HG03280 (cell line): ENCODE results near the gene NRL.
"Not testable (repeated sequence)": the region's sequence is repeated elsewhere in the genome, so short reads cannot be mapped to it uniquely, and the experiment has no call there.

Source experiments
- ATAC-seq: cut with Tn5 transposase; IDR thresholded peaks from one replicate; pipeline ENCODE4 v1.9.1; 2021; ENCODE audit warnings: mild to moderate bottlenecking, moderate library complexity; ENCODE audit not compliant: unreplicated experiment

Gene NRL

DNA sequence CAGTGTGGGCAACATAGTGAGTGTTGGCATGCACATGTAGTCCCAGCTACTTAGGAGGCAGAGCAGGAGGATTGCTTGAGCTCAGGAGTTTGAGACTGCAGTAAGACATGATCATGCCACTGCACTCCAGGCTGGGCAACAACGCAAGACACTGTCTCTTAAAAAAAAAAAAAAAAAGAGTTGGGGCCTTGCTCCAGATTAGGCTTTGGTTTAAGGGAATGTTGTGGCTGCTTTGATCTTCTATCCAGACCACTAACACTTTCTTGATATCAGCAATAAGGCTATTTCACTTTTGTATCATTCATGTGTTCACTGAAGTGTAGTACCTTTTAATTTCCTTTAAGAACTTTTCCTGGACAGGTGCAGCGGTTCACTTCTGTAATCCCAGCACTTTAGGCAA is 12.9 kb upstream of the NRL start:
- no peak for ATAC-seq

GRCh38 chr14:24126939-24127338 is 12.2 kb upstream of the NRL start:
- no peak for ATAC-seq

DNA sequence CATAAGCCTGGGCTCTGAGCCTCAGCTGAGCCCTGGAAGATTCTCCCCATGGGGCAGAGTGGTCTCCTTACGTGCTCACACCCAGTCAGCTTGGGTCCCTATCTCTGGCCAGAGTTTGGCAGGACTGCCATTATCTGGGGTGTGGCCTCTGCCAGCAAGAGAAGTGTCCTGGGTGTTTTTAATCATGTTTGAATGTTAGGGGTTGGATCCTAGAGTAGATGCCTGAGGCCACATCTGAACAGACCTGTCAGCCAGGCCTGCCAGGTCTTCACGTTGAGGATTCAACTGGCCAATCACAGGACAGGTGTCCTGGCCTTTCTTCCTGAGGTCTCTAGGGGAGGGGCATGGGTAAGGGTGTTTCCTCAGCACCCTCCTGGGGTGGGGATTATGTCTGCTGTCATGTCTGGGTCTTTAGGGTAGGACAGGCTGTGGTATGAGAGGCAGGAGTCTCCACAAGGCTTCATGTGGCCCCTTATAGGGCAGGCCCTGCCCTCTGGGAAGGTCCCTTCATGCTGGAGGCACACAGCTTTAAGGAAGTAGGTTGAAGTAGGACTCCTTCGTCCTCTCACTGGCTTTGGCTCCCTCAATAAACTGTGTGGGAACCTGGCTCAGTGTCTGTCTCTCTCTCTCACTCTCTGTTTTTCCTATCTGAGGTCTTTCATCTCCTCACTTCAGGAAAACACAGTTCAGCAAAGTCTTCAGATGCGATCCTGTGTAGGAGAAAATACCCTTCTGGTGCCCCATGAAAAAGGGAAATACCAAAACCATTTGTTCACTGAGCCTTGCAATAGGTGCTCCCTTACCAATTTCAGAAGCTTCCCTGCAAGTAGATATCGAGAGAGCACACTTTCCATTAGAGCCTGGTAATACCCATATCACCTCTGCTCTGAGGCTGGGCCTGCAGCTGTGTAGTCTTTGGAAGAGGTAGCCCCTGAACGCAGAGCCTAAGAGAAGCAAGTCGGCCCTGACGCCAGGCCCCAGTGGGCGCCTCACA is 9.0 kb upstream of the NRL start:
- ATAC-seq = no peak

- ATAC-seq = no peak
These were observed 8.1 kb upstream of the NRL start for GRCh38 chr14:24122898-24123297.

DNA sequence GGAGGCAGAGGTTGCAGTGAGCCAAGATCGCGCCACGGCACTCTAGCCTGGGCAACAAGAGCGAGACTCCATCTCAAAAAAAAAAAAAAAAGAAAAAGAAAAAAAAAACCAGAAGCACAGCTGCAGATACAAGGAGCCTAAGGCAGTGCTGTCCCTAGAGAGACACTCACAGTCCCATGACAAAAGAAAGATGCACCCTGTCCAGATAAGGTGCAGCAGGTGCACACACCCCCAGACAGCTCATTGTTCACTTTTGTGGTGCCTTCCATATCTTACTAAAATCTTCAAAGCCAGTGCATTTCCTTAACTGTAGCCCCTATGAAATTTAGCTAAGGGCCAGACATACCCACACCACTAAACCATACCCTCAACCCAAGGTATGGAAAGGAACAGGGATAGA is 7.7 kb upstream of the NRL start:
- ATAC-seq = no peak

DNA sequence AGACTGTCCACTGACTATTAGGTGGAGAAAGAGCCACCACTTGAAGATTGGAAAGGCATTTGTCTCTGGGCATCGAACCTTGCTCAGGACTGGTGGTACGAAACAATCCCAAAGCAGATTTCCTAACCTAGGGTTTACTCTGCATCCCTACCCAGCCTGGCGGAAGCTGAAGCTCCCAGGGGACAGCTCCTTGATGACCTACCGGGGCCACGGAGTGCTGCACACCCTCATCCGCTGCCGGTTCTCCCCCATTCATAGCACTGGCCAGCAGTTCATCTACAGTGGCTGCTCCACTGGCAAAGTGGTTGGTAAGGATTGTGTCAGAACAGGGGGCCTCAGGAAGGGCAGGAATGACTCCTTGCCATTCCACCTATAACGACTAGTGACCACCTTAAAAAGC is 6.5 kb upstream of the NRL start:
- ATAC-seq = no peak

GRCh38 chr14:24119691-24120090 is 4.9 kb upstream of the NRL start:
- no peak for ATAC-seq

- no peak for ATAC-seq
These were observed 2.4 kb upstream of the NRL start for GRCh38 chr14:24117179-24117578.

GRCh38 chr14:24116128-24116814 is 1.5 kb upstream of the NRL start:
- no peak for ATAC-seq

GRCh38 chr14:24115422-24116127 is 826 bp upstream of the NRL start:
- no peak for ATAC-seq

- peak; percentile 29 for ATAC-seq
These were observed 783 bp downstream of the NRL start for GRCh38 chr14:24113801-24114531.

DNA sequence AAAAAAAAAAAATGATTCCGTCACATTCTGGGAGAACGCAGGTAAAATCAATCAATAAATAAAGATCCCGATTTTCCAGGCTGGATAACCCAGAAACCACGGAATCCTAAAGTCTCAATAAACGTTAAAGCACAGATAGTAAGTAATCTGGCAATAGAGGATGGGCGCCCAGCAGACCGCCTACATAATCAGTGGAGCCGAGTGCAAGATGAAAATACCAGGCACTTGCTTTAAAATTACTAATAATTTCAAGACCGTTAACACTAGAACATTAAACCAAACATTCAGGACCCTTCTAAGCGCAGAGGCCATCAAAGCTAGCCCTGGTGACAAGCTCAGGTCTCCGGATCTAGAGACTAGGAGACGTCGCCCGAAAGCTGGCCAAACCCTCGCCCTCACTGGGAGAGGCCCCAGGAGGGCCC is 1.4 kb downstream of the NRL start:
- no peak for ATAC-seq

GRCh38 chr14:24110523-24110922 is 4.2 kb downstream of the NRL start:
- ATAC-seq = no peak

- no peak for ATAC-seq
These were observed 4.7 kb downstream of the NRL start for GRCh38 chr14:24110060-24110459.

GRCh38 chr14:24108336-24108874 is 6.3 kb downstream of the NRL start:
- ATAC-seq = no peak

DNA sequence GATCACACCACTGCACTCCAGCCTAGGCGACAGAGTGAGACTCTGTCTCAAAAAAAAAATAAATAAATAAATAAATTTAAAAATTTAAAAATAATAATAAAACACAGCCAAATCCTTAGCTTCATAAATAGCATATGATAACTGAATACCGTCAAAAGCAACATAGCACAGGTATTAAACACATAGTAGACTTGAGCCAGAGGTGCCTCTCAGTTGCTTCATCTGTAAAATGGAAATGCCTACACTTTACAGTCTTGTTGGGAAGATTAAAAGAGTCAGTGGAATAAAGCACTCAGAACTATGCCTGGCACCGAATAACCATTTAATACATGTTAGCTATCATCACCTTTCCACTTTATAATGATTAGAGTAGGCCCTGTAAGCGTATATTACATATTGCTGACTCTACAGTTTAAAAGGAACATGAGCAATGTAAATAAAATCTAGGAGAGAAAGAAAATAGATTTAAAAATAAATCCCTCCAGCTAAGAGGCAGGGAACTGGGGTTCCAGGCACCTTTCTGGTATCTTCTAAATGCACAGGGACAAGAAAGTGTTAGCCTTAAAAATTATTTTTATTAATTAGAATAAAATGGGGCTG is 8.0 kb downstream of the NRL start:
- ATAC-seq = no peak

DNA sequence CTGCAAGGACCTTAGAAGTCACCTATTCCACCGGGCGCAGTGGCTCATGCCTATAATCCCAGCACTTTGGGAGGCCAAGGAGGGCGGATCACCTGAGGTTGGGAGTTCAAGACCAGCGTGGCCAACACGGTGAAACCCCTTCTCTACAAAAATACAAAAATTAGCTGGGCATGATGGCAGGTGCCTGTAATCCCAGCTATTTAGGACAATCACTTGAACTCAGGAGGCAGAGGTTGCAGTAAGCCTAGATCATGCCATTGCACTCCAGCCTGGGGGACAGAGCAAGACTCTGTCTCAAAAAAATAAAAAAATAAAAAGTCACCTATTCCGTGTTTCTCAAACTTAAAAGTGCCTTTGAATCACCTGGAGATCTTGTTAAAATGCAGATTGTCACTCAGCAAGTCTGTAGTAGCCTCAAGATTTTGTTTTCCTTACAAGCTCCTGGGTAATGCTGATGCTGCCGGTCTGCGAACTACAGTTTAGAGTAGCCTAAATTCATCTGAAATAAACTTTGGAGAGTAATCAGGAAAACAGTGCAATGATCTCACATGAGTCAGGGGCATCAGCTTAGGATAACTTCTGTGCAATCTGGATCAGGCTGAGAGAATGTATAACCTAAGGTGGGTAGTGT is 9.0 kb downstream of the NRL start:
- ATAC-seq = not testable (repeated sequence)

GRCh38 chr14:24103451-24103850 is 11.3 kb downstream of the NRL start:
- ATAC-seq = no peak

DNA sequence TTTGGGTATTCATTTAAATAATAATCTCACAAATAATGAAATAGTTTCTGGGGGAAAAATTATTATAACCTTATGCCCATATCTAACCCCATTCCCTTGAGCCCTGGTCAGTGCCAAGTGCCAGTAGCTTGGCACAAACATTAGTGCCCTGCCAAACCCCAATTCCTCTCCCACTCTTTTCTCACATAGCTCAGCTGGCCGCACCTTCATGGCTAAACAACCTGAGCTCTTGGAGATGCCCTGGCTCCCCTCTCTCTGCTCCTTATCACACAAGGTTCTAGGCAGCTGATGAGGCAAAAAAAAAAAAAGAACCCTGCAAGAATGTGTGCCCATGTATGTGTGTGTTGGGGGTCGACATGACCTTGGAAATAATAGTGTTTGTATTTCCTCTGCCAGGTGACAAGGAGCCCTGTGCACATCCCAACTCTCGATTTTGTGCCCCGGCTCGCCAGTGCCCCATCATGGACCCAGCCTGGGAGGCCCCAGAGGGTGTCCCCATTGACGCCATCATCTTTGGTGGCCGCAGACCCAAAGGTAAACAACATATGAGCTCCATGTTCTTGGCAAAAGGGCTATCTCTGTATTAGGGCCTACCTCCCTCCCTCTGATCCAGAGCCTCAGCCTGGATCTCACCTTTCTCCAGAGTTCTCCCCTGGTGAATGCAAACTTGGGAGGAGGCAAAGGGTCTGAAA is 12.2 kb downstream of the NRL start:
- ATAC-seq = no peak
